Neural crest cell (in vitro differentiated cells): ENCODE measurements around the gene MRS2. TPM values are rescaled to one million over a fixed set of nuclear protein-coding genes. Genes with fewer than 3 reads are reported as not detected.

Source experiments
- DNase-seq: peaks from one replicate; pipeline ENCODE4 v3.0.0; 2021; ENCODE audit warnings: low read depth, mixed read lengths, low spot score
- H3K27ac Mint-ChIP-seq: one replicate; pipeline ENCODE4 v1.8.0; 2021; ENCODE audit warnings: mild to moderate bottlenecking, mixed read lengths; ENCODE audit not compliant: unreplicated experiment
- H3K27me3 Mint-ChIP-seq: 2 replicates; pipeline ENCODE4 v1.8.0; 2021; ENCODE audit warnings: low read depth, mild to moderate bottlenecking, mixed read lengths
- H3K36me3 Mint-ChIP-seq: 2 replicates; pipeline ENCODE4 v1.8.0; 2021; ENCODE audit warnings: low read depth, mild to moderate bottlenecking, mixed read lengths
- H3K4me1 Mint-ChIP-seq: 2 replicates; pipeline ENCODE4 v1.8.0; 2021; ENCODE audit warnings: mixed read lengths
- H3K4me3 Mint-ChIP-seq: one replicate; pipeline ENCODE4 v1.8.0; 2021; ENCODE audit warnings: mild to moderate bottlenecking, mixed read lengths
- H3K9me3 Mint-ChIP-seq: 2 replicates; pipeline ENCODE4 v1.8.0; 2021; ENCODE audit warnings: mixed read lengths
- CTCF ChIP-seq: fragments of 200-600 bp; sonication (generic); conservative IDR thresholded peaks from 2 replicates; pipeline ENCODE4 v1.5.0; 2021; ENCODE audit warnings: antibody characterized with exemption, mild to moderate bottlenecking
- total RNA-seq: library from RNA; stranded (reverse); gene quantifications from 2 replicates; pipeline ENCODE4 v1.2.1, GENCODE V29; 2021

Gene MRS2
- total RNA-seq, 1 donor from 2014 or later, result 38.4 TPM

- no peaks in the 10 kb centered on the region for H3K27me3 Mint-ChIP-seq
- no peaks in the 10 kb centered on the region for H3K36me3 Mint-ChIP-seq
- no peak overlapping the region for H3K4me3 Mint-ChIP-seq
- no peaks in the 10 kb centered on the region for H3K9me3 Mint-ChIP-seq
- no peak for TF ChIP-seq CTCF
- H3K27ac Mint-ChIP-seq, result no peak overlapping the region
- no peaks in the 10 kb centered on the region for H3K4me1 Mint-ChIP-seq
- no peak for DNase-seq
Observed at GRCh38 chr6:24469811-24470210, 67.1 kb downstream of the MRS2 start.

GRCh38 chr6:24472181-24472580 is 69.4 kb downstream of the MRS2 start:
- TF ChIP-seq CTCF, result no peak
- H3K27ac Mint-ChIP-seq, result no peak overlapping the region
- H3K36me3 Mint-ChIP-seq, result no peaks in the 10 kb centered on the region
- no peak overlapping the region for H3K4me3 Mint-ChIP-seq
- no peaks in the 10 kb centered on the region for H3K27me3 Mint-ChIP-seq
- no peak for DNase-seq
- no peaks in the 10 kb centered on the region for H3K9me3 Mint-ChIP-seq
- no peaks in the 10 kb centered on the region for H3K4me1 Mint-ChIP-seq

Other genes starting within 250 kb of the MRS2 start
- 0.30 TPM in 1 of 2 replicates, not detected in the other for gene DCDC2, start 44.9 kb upstream of the MRS2 start, total RNA-seq
- gene GPLD1, start 86.6 kb downstream of the MRS2 start, total RNA-seq, result 4.7 and 6.0 TPM in 2 replicates
- gene ALDH5A1, start 92.0 kb downstream of the MRS2 start, total RNA-seq, result 12.9 and 14.4 TPM in 2 replicates
- 0.39 and 0.42 TPM in 2 replicates for gene KIAA0319, start 243.3 kb downstream of the MRS2 start, total RNA-seq